ENCODE measurements around the gene RPL34.

The RPL34 gene

GRCh38 chr4:108624263-108625056 is 4.1 kb downstream of the RPL34 start:
- DNase-seq, result no peak

GRCh38 chr4:108626056-108626455 is 5.7 kb downstream of the RPL34 start:
- DNase-seq, result no peak

DNA sequence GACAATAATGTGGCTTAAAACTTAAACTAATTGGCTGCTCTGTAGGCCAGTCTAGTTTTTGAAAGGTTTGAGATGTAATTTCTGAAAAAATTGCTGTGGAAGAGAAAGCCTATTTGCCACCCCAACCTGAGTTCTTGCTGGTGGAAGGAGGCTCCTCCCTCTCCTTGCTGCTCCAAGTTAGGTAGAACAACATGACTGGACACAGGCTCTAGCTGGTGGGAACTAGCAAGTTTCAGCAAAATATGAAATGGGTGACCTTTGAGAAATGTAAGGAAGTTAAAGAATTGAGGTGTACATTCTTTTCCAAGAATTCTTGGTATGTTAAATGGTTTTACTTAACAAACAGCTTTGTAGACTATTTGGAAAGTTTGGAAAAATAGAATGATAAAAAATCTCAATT is 8.0 kb downstream of the RPL34 start:
- DNase-seq, result no peak

DNA sequence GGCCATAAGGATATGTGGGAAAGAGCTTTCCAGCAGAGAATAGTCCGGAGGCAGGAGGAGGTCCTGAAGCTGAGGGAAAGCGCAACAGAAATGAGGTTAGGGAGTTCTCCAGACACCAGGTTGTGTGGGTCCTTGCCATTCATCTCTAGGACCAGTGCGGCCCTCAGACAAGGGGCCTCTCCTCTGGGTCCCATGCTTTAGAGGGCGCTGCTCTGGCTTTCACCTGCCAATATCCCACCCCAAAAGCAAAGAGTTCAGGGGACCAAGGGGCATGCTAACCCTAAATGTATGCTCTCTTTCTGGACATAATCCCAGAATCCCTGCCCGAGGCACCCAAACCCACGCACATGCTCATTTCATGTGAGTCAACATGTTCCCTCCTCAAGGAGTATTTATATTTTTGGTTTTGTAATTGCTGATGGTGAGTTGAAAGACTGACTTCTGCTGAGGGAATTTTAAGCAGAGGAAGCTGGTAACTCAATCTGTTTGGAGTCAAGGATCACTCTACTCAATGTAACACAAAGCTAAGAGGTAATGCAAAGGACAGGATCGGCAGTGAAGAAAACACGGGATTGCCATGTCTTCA is 14.8 kb downstream of the RPL34 start:
- DNase-seq, result no peak

- DNase-seq, result no peak
Observed at GRCh38 chr4:108636246-108636645, 15.9 kb downstream of the RPL34 start.

DNA sequence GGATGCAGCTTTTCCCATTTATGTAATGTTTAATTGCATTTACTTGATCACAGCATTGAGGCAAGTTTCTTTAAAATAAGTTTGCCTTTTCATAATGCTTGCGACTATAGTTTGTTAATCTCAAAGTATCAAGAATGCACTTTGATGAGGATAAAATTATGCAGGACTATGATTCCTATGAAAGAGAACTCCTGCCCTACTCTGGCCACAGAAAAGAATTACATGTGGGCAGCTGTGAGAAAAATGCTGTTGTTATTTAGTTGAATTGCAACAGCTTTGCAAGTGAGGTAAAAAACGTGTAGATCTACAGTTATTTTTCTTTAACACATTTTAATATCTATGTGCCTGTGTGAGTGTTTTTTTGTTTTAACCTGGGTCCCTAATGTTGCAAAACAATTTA is 17.5 kb downstream of the RPL34 start:
- no peak for DNase-seq

GRCh38 chr4:108644237-108644636 is 23.9 kb downstream of the RPL34 start:
- no peak for DNase-seq

DNA sequence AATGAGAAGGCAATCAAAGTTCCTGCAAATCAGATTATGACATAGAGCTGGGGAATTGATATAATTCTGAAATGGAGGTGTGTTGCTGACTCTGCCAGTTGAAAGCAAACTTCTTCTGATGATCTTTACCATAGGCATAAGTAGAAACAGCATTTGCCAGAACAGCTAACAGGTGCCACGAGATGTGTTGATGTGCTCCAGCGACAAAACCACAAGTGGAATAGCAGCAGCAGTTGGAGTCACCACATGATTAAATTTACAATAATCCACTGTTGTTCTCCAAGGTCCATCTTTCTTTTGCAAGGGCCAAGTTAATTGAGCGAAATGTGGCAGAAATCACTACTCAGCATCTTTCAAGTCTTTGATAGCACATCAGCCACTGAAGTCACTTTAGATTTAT is 26.3 kb downstream of the RPL34 start:
- DNase-seq, result no peak

- DNase-seq, result no peak
Observed at GRCh38 chr4:108649863-108650211, 29.5 kb downstream of the RPL34 start.

GRCh38 chr4:108650212-108651013 is 30.0 kb downstream of the RPL34 start, which contains the start of gene OSTC:
TSS of gene OSTC (plus strand) at chr4:108650599. CDS start at chr4:108650656, 57 bp downstream.
- DNase-seq, result peak; percentile 96 to 98 (median 98)

DNA sequence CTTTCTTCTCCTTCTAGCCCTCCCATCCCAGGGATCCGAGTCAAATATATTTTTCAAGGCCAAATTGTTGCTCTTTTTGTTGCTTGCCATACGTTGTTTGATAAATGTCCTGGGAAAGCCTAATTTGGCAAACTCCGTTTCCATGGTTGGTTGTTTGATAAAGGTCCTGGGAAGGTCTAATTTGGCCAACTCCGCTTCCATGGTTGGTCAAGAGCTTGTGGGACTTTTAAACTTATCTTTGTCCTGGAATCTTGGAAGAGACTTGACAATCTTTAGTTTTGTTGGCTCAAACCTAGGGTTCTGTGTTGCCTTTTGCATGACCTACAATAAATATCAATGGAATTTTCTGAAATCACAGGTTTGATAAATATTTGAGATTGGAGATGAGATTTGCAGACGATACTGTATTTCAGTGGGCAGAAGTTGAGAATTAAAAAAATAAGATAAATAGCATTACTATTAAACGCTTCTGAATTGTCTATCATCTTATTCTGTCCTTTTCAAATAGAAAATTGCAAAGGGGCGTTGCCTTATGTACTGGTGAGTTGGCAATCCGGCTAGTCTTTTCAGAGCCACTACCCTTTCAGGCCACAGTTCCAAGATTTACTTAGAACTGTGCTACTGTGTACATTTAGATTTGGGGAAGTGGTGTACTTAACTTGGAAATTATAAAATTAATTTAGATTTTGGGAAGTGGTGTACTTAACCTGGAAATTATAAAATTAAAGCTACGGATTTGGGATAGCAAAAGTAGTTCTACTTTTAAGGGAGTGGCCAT is 30.8 kb downstream of the RPL34 start:
- DNase-seq, result peak; percentile 60 to 80 (median 68)

GRCh38 chr4:108662629-108663028 is 42.3 kb downstream of the RPL34 start:
- no peak for DNase-seq

- DNase-seq, result no peak
Observed at GRCh38 chr4:108674356-108674977, 54.1 kb downstream of the RPL34 start.

All from suppressor macrophage (primary cell).